Fibroblast of villous mesenchyme (primary cell): Measurements from ENCODE around the gene SIRPB1. TPM values are rescaled to one million over a fixed set of nuclear protein-coding genes. Genes with fewer than 3 reads are reported as not detected.

Experiments used
- DNase-seq: peaks from one replicate; pipeline ENCODE4 v3.0.0-alpha.2; 2010; ENCODE audit warnings: low read depth
- H3K4me3 ChIP-seq: 2 replicates; pipeline ENCODE4 v1.5.1; 2011; ENCODE audit warnings: low read depth, mild to moderate bottlenecking, low read length
- CTCF ChIP-seq: IDR thresholded peaks from 2 replicates; pipeline ENCODE4 v1.5.1; 2012; ENCODE audit warnings: low read depth, mild to moderate bottlenecking, low read length; ENCODE audit not compliant: insufficient read depth
- total RNA-seq: library from RNA; depleted of rRNA; stranded (reverse); fragments of >200 nt; gene quantifications from 2 replicates; pipeline ENCODE4 v1.2.3, GENCODE V29; 2012

SIRPB1 gene
- not detected in 2 replicates for total RNA-seq

- no peak for TF ChIP-seq CTCF
- no peak for DNase-seq
- H3K4me3 ChIP-seq: no peak within 1 kb of the TSS
These were observed at the start of gene SIRPB1 for GRCh38 chr20:1619861-1620444. Gene SIRPB1 (minus strand): TSS chr20:1620009. CDS start chr20:1619944, 65 bp downstream.

GRCh38 chr20:1669304-1669703 is 49.5 kb upstream of the SIRPB1 start:
- no peak overlapping the region for H3K4me3 ChIP-seq
- no peak for TF ChIP-seq CTCF
- DNase-seq: peak; percentile 4

DNA sequence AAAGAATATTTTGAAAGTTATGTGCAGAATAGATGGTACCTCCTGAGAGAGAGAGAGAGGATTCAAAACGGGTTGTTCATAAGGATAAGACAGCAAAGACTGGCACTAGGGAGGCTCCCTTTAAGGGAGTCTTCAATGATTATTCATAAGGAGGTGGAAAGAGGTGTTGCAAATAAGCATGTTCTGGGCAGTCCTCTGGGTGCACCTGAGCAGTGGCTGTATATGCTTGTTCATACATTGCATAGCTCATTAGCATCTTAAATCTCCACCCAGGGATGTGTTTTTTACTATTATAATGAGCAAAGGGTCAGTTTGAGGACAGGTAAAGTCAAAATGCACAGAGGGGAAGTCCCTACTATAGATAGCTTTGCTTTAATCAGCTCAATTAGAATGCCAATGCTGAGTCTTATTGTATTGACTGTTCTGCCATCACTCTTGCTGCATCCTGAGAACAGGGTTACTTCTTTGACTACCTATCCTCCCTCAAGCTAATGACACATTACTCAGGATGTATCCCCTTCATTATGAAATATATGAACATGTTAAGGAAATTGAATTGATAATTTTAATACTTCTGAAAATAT is 47.8 kb upstream of the SIRPB1 start:
- DNase-seq: no peak
- no peak for TF ChIP-seq CTCF
- no peak overlapping the region for H3K4me3 ChIP-seq

- TF ChIP-seq CTCF: no peak
- no peak overlapping the region for H3K4me3 ChIP-seq
- no peak for DNase-seq
These were observed 47.0 kb upstream of the SIRPB1 start for GRCh38 chr20:1666802-1667201.

GRCh38 chr20:1665345-1665744 is 45.5 kb upstream of the SIRPB1 start:
- no peak overlapping the region for H3K4me3 ChIP-seq
- no peak for DNase-seq
- TF ChIP-seq CTCF: no peak

GRCh38 chr20:1664911-1665310 is 45.1 kb upstream of the SIRPB1 start:
- no peak for DNase-seq
- TF ChIP-seq CTCF: no peak
- H3K4me3 ChIP-seq: no peak overlapping the region

- no peak for DNase-seq
- TF ChIP-seq CTCF: no peak
- H3K4me3 ChIP-seq: no peak overlapping the region
These were observed 44.1 kb upstream of the SIRPB1 start for GRCh38 chr20:1663917-1664316.
